NCI-H2196 treated with DMSO at 0.1 percent for 48 hours (cell line): ENCODE measurements around the gene IZUMO4.
A peak's percentile ranks its signal among the peaks of the same experiment; 100 is the strongest.
"Not testable (repeated sequence)": the region's sequence is repeated elsewhere in the genome, so short reads cannot be mapped to it uniquely, and the experiment has no call there.

Experiments used
- DNase-seq: peaks from one replicate; lab custom pipeline; 2025; ENCODE audit not compliant: unreplicated experiment; lab: John Stamatoyannopoulos, UW

Gene IZUMO4

DNA sequence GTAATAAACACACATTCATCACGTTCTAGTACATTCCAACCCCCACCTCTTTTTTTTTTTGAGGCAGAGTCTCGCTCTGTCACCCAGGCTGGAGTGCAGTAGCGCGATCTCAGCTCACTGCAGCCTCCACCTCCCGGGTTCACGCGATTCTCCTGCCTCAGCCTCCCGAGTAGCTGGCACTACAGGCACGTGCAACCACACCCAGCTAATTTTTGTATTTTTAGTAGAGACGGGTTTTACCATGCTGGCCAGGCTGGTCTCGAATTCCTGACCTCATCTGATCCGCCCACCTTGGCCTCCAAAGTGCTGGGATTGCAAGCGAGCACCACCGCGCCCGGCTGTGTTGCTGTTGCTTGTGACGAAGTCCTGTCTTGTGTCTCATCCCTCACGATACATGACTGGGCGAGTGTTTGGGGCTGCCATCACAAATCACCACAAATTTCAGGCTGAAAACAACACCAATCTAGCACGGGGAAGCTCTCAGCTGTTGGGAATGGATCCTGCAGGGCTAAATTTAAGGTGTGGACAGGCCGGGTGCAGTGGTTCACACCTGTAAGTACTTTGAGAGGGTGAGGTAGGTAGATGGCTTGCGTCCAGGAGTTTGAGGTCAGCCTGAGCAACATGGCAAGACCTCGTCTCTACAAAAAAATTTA is 16.3 kb upstream of the IZUMO4 start:
- DNase-seq = no peak

DNA sequence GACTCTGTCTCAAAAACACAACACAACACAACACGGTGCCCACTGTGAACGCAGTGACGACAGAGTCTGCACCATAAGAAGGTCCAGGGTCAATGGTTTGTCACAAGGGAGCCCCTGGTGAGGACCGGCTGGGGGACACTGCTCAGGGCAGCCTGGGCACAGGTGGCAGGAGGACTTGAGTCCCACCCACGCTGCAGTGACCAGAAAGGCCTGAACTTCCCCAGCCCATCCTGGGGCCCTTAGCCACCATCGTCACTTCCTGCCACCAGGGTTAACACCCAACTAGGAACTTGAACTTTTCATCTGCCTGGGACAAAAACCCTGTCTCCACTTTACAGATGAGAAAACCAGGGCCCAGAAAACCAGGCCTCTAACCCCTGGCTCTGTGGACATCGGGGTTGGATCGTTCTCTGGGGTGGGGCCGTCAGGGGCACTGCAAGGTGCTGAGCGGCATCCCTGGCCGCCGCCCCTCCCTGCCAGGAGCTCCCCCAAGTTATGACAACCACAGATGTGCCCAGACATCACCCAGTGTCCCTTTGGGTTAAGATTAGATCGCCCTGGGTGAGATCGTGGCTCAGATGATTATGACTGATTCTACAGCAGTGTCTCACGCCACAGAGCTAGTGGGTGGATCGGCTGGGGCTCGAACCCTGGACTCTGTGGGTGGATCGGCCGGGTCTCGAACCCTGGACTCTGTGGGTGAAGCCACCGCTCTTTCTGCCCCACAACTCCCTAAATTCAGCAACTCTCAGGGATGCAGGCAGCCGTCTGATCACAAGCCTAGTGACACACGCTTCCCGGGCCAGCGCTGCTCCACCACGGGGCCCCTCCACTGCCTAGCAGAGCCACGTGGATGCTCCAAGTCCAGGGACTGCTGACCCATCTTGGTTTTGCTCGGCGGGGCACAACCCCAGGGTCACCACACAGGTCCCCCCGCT is 14.6 kb upstream of the IZUMO4 start:
- DNase-seq = no peak

DNA sequence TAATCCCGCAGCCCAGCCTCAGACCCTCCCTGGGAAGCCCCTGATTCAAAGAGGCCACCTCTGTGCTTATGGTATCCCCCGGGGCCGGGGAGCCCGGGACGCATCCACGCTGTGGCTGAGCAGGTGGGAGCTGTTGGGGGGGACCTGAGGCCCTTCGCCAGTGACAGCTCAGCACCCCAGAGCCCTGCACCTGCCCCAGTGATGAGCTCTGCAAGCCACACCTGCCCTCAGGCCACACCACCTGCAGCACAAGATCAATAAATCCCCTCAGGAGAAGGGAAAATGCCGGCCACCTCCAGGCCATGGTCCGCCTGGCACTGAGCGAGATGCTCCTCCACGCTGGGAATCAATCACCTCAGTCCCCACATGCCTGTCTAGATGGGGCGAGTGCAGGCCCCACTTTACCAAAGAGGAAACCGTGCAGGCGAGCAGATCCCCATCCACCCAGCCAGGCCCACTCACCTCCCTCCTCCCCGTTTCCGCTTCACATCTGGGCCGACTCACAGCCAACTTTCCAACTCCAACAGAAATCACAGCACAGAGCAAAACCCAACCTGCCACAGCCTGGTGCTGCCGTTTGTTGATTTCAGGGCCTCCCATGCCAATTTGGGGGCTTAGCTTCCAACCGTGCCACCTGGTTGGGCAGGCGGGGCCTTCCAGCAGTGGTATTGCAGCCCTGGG is 13.4 kb upstream of the IZUMO4 start:
- DNase-seq = no peak

DNA sequence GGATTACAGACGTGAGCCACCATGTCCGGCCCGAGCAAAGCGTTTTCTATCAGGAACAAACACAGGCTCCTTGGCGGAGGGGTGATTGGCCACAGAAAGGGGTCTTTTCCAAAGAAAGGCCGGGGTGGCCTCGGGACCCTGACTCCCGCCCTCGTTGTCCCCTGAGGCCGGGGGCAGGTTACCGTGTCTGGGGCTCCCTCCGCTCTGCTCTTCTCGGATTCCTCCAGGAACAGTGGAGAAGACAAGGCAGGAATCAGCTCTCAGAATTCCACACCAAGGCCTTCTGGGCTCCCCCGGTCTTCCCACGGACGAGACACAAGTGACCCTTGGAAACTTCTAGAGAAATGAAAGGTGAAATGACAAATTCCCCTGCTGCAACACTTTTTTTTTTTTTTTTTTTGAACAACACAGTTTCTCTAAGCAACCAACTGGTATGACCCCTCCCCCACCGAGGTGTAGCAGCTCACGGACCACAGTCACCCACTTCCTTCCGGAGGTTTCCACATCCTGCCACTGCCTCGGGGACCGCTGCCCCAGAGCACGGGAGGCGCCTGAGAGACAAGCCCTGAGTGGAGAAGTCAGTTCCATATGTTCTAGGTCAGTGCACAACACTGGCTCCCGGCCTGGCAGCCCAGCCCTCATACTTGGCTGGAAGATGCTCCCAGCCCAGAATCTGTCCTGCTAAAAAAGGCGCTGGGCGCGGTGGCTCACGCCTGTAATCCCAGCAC is 11.6 kb upstream of the IZUMO4 start:
- DNase-seq = no peak

DNA sequence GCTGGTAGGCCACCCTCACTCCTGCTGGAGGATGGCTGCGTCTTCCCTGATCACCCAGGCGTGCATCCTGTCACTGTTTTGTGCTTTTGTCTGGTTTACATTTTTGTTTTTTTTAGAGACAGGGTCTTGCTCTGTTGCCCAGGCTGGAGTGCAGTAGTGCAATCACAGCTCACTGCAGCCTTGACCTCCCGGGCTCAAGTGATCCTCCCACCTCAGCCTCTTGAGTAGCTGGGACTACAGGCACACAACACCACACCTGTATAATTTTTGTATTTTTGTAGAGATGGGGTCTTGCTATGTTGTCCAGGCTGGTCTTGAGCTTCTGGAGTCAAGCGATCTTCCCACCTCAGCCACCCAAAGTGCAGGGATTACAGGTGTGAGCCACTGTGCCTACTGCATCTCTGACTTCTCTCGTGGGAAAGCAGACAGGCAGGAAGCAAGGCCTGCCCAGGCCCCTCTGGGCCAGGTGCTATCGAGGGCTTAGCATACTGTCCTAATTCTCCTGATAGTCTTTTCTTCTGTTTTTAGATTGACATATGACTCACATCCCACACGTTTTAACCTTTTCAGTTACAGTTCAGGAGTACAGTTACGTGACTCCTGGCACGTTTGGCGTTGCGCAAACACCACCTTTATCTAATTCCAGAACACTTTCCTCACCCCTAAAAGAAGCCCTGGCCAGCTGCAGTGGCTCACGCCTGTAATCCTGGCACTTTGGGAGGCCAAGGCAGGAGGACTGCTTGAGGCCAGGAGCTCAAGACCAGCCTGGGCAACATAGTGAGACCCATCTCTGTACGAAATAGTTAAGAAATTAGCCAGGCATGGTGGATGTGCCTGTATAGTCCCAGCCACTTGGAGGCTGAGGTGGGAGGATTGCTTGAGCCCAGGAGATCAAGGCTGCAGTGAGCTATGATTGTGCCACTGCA is 9.8 kb upstream of the IZUMO4 start:
- DNase-seq = not testable (repeated sequence)

DNA sequence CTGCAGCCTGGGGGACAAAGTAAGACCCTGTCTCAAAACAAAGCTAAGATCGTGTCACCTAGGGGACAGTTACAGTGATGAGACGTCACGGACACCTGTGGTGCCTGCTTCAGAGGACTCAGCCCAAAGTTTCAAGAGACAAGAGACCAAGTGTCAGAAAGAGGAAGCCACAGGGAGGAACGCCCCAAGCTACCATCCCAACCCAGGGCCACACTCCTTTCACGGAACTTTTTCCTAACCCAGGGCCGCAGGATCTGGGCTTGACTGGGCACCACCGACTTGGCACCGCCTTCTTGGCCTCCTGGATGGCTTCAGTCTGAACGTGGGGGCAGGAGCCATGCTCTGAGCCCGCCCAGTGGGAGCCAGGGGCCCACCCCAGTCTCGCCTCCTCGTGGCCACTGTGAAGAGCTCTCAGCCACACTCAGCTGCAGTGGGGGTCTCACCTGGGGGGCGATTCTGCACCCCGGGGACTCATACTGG is 9.1 kb upstream of the IZUMO4 start:
- no peak for DNase-seq

DNA sequence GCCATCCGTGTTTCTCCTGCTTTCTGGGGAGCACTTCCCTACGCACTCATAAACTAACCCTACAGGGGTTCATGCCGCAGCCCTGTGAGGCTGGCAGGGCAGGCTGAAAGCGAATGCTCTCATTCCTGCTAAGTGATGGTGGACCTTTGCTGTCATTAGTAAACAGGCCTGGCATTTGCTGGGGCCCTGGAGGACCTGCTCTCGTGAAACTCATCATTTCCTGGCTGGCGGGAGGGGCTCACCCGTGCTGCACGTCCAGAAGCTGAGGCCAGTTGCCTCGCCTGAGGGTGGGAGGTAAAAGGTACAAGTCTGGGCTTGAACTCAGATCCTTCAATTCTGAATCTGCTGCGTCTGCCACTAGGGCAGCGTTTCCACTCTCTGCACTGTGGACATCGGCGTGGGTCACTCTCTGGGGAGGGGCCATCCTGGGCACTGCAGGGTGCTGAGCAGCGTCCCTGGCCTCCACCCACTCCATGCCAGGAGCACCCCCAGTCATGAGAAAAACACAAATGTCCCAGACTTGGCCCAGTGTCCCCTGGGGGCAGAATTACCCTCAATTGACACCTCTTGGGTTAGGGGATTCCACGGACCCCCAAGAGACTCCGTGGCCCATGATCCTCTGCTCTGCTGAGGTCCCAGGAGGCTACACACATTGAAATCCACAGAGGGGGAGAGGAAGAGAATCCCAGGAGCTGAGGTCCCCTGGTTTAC is 7.6 kb upstream of the IZUMO4 start:
- DNase-seq = no peak

DNA sequence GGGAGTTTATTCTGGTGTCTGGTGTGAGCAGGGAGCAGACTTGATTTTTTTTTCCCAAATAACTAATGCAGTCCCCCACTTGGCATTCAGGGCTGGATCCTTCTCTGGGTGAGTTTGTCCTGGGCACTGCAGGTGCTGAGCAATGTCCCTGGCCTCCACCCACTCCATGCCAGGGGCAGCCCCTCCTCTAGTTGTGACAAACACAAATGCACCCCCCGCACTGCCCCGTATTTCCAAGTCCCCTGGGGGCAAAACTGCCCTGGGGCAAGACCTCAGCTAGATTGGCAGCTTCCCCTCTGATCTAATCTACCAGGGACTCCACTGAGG is 7.0 kb upstream of the IZUMO4 start:
- DNase-seq = no peak

DNA sequence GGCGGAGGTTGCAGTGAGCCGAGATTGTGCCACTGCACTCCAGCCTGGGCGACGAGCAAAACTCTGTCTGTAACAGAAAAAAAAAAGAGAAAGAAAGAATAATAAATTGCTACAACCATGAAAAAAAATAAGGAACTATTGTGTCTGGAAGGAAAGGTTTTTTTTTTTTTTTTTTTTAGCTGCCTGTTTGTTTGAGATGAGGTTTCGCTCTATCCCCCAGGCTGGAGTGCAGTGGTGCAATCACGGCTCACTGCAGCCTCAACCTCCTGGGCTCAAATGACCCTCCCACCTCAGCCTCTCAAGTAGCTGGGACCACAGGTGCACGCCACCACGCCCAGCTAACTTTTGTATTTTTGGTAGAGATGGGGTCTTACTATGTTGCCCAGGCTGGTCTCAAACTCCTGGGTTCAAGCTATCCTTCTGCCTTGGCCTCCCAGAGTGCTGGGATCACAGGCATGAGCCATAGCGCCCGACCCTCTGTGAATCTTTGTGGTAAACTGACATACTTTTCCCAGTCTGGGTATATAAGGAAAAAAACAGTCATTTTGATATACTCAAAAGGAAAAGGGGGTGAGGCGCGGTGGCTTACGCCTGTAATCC is 4.7 kb upstream of the IZUMO4 start:
- not testable (repeated sequence) for DNase-seq

DNA sequence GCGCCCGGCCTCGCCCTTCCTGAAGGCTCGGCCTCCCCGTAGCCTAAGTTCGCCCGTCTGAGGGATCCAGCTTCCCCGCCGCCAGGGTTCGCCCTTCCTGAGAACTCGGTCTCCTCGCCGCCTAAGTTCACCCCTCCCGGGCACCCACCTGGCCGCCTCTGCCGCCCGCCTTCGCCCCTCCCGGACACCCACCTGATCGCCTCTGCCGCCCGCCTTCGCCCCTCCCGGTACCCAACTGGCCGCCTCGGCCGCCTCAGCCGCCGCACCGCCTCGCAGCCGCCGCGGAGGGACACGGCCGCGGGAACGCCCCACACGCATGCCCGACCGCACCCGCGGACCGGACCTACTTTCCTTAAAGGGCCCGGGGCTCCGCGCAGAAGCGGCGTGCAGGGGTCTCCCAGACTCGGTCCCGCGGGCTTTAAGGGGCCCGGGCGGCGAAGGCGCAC is 658 bp upstream of the IZUMO4 start, which contains the start of gene MOB3A:
MOB3A (minus strand) TSS at position 293 of the 446 bp plus-strand sequence. CDS start 17,766 bp downstream, outside the sequence.
- DNase-seq = peak; percentile 90

DNA sequence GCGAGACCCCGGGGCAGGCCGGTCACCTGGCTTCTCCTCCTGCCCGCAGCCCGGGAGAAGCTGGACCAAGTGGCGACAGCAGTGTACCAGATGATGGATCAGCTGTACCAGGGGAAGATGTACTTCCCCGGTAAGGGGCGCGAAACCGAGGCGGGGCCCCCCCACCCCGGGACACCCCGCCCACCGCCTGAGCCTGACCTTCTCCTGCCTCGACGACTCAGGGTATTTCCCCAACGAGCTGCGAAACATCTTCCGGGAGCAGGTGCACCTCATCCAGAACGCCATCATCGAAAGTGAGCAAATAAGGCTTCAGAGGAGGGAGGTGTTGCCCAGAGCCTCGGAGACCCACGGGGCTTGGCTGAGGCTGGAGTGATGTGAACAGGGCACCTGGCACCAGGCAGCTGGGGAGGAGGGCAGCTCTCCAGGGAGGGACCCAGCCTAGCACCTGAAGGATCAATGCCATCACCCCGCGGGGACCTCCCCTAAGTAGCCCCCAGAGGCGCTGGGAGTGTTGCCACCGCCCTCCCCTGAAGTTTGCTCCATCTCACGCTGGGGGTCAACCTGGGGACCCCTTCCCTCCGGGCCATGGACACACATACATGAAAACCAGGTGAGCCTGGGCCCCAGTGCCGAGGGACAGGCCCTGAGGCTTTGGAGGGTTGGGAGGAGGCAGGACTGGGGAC is 629 bp downstream of the IZUMO4 start:
- DNase-seq = no peak

DNA sequence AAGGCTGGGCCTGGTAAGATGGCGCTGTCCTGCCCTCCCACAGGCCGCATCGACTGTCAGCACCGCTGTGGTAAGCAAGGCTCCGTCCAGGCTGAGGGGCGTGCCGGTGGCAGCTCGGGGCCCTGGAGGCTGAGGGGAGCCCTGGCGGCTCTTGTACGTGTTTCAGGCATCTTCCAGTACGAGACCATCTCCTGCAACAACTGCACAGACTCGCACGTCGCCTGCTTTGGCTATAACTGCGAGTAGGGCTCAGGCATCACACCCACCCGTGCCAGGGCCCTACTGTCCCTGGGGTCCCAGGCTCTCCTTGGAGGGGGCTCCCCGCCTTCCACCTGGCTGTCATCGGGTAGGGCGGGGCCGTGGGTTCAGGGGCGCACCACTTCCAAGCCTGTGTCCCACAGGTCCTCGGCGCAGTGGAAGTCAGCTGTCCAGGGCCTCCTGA is 1.2 kb downstream of the IZUMO4 start:
- no peak for DNase-seq

DNA sequence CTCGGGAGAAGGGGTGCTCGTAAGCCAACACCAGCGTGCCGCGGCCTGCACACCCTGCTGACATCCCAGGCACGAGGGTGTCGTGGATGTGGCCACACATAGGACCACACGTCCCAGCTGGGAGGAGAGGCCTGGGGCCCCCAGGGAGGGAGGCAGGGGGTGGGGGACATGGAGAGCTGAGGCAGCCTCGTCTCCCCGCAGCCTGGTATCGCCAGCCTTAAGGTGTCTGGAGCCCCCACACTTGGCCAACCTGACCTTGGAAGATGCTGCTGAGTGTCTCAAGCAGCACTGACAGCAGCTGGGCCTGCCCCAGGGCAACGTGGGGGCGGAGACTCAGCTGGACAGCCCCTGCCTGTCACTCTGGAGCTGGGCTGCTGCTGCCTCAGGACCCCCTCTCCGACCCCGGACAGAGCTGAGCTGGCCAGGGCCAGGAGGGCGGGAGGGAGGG is 2.4 kb downstream of the IZUMO4 start:
- no peak for DNase-seq

DNA sequence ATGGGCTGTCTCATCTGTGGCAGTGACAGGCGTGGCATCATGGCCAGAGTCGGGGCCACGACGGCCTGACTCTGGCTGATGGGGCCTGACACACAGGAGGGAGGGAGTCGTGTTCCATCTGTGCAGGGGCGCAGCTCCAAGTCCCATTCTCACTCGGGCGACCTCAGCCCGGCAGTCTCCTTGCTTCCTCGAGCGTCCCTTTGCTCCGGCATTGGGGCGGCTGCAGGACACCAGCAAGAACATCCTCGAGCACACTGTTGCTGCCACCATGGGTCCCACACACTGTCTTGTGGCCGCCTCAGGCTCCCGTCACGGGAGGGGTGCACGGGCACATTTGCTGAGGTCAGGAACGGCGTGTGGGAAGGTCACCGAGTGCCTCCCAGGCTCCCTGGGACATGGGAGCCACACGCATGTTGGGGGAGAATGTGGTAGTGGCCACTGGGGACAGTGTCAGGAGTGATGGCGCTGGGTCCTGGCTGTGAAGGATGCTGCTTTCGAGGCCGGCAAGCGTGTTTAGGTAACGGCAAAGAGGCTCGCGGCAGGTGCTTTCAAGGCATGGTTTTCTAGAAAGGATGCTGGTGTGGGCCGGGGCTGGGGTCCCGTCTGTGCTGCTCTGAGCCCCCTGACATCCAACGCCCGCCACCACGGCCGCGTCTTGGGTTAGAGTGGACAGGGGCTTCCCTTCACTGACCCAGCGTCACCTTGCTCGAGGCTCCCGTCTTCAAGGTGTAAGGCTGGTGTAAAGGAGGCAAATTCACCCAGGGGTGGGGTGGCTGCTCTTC is 3.4 kb downstream of the IZUMO4 start:
- DNase-seq = no peak

DNA sequence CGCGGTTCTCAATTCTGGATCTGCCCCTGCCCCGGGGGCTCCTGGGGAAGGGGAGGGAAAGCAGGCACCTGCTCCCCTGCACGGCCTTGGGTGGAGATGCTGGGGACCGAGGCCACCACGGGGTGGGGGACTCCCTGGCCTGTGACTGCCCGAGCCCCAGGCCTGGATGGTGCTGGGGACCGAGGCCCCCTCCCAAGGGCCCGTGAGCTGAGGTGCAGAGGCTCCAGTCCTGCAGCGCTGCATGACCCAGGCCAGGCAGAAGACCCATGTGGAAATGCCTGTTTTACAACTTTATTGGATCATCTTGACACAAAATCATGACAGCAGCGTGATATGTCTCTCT is 4.0 kb downstream of the IZUMO4 start:
- no peak for DNase-seq

DNA sequence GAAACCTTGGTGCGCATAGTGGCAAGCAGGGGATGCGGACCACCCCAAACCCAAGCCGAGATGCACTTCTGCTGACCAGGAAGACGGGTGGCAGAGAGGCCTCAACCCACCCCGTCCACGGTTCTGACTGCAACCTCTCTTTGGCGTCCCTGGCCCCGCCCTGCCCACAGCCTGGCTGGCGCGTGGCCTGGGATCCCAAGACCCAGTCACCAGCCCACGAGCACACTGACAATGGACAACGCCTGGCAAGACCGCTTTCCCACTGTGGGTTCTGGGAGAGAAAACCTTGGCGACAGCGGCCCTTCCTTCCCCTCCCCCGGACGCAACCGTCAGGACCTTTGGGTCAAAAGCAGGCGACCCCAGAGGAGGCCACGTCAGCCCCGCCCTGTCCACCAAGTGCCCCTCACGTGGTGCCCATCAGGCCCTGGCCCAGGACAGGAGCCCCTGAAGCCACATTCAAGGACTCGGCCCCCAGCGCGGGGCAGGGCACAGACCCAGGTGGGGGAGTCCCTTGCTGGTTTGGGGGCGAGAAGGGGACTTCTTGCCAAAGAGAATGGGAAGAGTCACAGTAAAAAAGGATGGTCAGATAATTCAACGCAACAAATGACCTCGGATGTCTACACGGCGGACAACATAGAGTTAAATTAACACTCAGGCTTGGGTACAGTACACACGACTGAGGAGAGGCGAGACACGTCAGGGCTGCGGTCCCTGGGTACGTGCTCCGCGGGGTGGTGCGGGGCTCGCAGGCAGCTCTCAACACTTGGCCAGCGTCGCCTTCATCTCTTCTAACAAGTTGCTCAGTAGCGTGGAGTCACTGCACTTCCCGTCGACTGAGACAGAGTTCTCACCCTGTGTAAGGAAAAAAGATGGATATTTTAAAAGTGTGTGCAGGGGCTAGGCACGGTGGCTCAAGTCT is 5.0 kb downstream of the IZUMO4 start:
- DNase-seq = no peak
